Loucy (cell line): ENCODE results near the gene GIGYF1.

ENCODE experiments used
- H2AFZ ChIP-seq: fragments of 200-600 bp; sonication (generic); 2 replicates; pipeline ENCODE4 v1.6.0; 2016; ENCODE audit warnings: antibody characterized with exemption, mild to moderate bottlenecking, low read length, moderate library complexity
- H3F3A ChIP-seq: fragments of 200-600 bp; 2 replicates; pipeline ENCODE4 v1.6.0; 2016; ENCODE audit warnings: antibody characterized with exemption, low read depth, mild to moderate bottlenecking
- H3K27me3 ChIP-seq: fragments of 200-600 bp; sonication (generic); 2 replicates; pipeline ENCODE4 v1.6.1; 2014; ENCODE audit warnings: low read length, mild to moderate bottlenecking; ENCODE audit not compliant: insufficient read depth, poor library complexity, severe bottlenecking
- H3K36me3 ChIP-seq: fragments of 200-600 bp; sonication (generic); 2 replicates; pipeline ENCODE4 v1.6.1; 2016; ENCODE audit warnings: low read length; ENCODE audit not compliant: insufficient read depth
- H3K4me1 ChIP-seq: fragments of 200-600 bp; sonication (generic); 2 replicates; pipeline ENCODE4 v1.5.1; 2014; ENCODE audit warnings: low read length, mild to moderate bottlenecking; ENCODE audit not compliant: insufficient read depth, poor library complexity, severe bottlenecking
- H3K4me2 ChIP-seq: fragments of 200-600 bp; sonication (generic); 2 replicates; pipeline ENCODE4 v1.6.0; 2014; ENCODE audit warnings: antibody characterized with exemption, low read length, low read depth, mild to moderate bottlenecking; ENCODE audit not compliant: poor library complexity, severe bottlenecking
- H3K4me3 ChIP-seq: fragments of 200-600 bp; sonication (generic); 2 replicates; pipeline ENCODE4 v1.5.1; 2014; ENCODE audit warnings: low read length, mild to moderate bottlenecking, mixed read lengths; ENCODE audit not compliant: poor library complexity, severe bottlenecking
- H3K79me2 ChIP-seq: fragments of 200-600 bp; sonication (generic); 2 replicates; pipeline ENCODE4 v1.6.1; 2014; ENCODE audit warnings: low read length; ENCODE audit not compliant: insufficient read depth
- H3K9ac ChIP-seq: fragments of 200-600 bp; sonication (generic); 2 replicates; pipeline ENCODE4 v1.6.0; 2014; ENCODE audit warnings: mild to moderate bottlenecking, low read depth, low read length, moderate library complexity; ENCODE audit not compliant: poor library complexity, severe bottlenecking
- H3K9me2 ChIP-seq: fragments of 200-600 bp; sonication (generic); replicated peaks from 2 replicates; pipeline ENCODE4 v1.6.1; 2016; ENCODE audit warnings: low read depth, low read length, mixed read lengths
- H3K9me3 ChIP-seq: fragments of 200-600 bp; sonication (generic); 2 replicates; pipeline ENCODE4 v1.6.1; 2014; ENCODE audit warnings: mild to moderate bottlenecking, antibody characterized with exemption, low read length, low read depth; ENCODE audit not compliant: insufficient read depth
- H4K20me1 ChIP-seq: fragments of 200-600 bp; sonication (generic); 2 replicates; pipeline ENCODE4 v1.6.0; 2014; ENCODE audit warnings: antibody characterized with exemption, low read length, mild to moderate bottlenecking; ENCODE audit not compliant: insufficient read depth, poor library complexity, severe bottlenecking
- CTCF ChIP-seq: fragments of 200-600 bp; sonication (generic); conservative IDR thresholded peaks from 2 replicates; pipeline ENCODE4 v1.5.1; 2014; ENCODE audit warnings: mild to moderate bottlenecking, antibody characterized with exemption, low read length
- EZH2phosphoT487 ChIP-seq: fragments of 200-600 bp; IDR thresholded peaks from 2 replicates; pipeline ENCODE4 v1.6.1; 2018; ENCODE audit warnings: antibody characterized with exemption, mild to moderate bottlenecking, moderate library complexity, borderline replicate concordance

The GIGYF1 gene

GRCh38 chr7:100654908-100655831, 38.9 kb downstream of the GIGYF1 start:
- Histone ChIP-seq H3F3A (no peaks in the 10 kb centered on the region), H3K36me3 (no peaks in the 10 kb centered on the region), H3K9me2 (no peaks in the 10 kb centered on the region), H3K27me3 (no peaks in the 10 kb centered on the region), H2AFZ (no peak overlapping the region), H3K4me3 (no peak overlapping the region), H3K79me2 (no peaks in the 10 kb centered on the region), H4K20me1 (no peaks in the 10 kb centered on the region), H3K4me1 (no peaks in the 10 kb centered on the region), H3K9ac (no peak overlapping the region), H3K9me3 (no peaks in the 10 kb centered on the region), H3K4me2 (no peak overlapping the region)
- TF ChIP-seq EZH2phosphoT487 (no peak), CTCF (no peak)

GRCh38 chr7:100649826-100650565, 44.1 kb downstream of the GIGYF1 start:
- no peaks in the 10 kb centered on the region for H3K4me1 ChIP-seq
- no peak for TF ChIP-seq CTCF
- no peak for TF ChIP-seq EZH2phosphoT487
- no peaks in the 10 kb centered on the region for H3K79me2 ChIP-seq
- H3K4me3 ChIP-seq = no peak overlapping the region
- H3K4me2 ChIP-seq = no peak overlapping the region
- H4K20me1 ChIP-seq = no peaks in the 10 kb centered on the region
- H3K36me3 ChIP-seq = no peaks in the 10 kb centered on the region
- no peak overlapping the region for H2AFZ ChIP-seq
- no peaks in the 10 kb centered on the region for H3K9me2 ChIP-seq
- no peaks in the 10 kb centered on the region for H3K9me3 ChIP-seq
- H3F3A ChIP-seq = no peaks in the 10 kb centered on the region
- no peaks in the 10 kb centered on the region for H3K27me3 ChIP-seq
- H3K9ac ChIP-seq = no peak overlapping the region

GRCh38 chr7:100642534-100642907, 51.5 kb downstream of the GIGYF1 start:
- H3K4me1 ChIP-seq = no peaks in the 10 kb centered on the region
- no peaks in the 10 kb centered on the region for H3F3A ChIP-seq
- H3K4me2 ChIP-seq = no peak overlapping the region
- no peaks in the 10 kb centered on the region for H3K9me2 ChIP-seq
- H3K79me2 ChIP-seq = no peaks in the 10 kb centered on the region
- no peak for TF ChIP-seq CTCF
- TF ChIP-seq EZH2phosphoT487 = no peak
- H3K9me3 ChIP-seq = no peaks in the 10 kb centered on the region
- no peak overlapping the region for H2AFZ ChIP-seq
- H3K9ac ChIP-seq = no peak overlapping the region
- no peaks in the 10 kb centered on the region for H3K27me3 ChIP-seq
- no peaks in the 10 kb centered on the region for H4K20me1 ChIP-seq
- H3K36me3 ChIP-seq = no peaks in the 10 kb centered on the region
- no peak overlapping the region for H3K4me3 ChIP-seq
